ENCODE measurements around the gene DUSP5. TPM values are rescaled to one million over a fixed set of nuclear protein-coding genes. Genes with fewer than 3 reads are reported as not detected.

Gene DUSP5
- total RNA-seq, 6 donors from 2014 or later = 1.0 to 19.3 (median 10.0) TPM

GRCh38 chr10:110556969-110557601 is 59.4 kb downstream of the DUSP5 start:
- Histone ChIP-seq H3K4me1 (no peaks in the 10 kb centered on the region), H3K36me3 (no peaks in the 10 kb centered on the region), H3K27me3 (no peaks in the 10 kb centered on the region), H3K4me3 (no peak overlapping the region), H3K27ac (no peak overlapping the region), H3K9me3 (no peaks in the 10 kb centered on the region)
- DNase-seq (peak in 1 of 2 donors; percentile 32), ATAC-seq (ENCODE audit: low FRiP score in 2 of 2) (peak in 1 of 2 donors; percentile 83)
- TF ChIP-seq CTCF (IDR thresholded peaks at IDR 0.05) (peak in 5 of 6 experiments; percentile 35 to 55 (median 48)), POLR2A (IDR thresholded peaks at IDR 0.05) (no peak)
- WGBS, 2 donors = 47 to 52% methylated on average over 9 of the region's 9 CpGs

GRCh38 chr10:110558041-110558440 is 60.3 kb downstream of the DUSP5 start:
- peak in 1 of 2 donors; percentile 40 for ATAC-seq (ENCODE audit: low FRiP score in 2 of 2)
- H3K4me3 ChIP-seq = no peak overlapping the region
- H3K27me3 ChIP-seq = no peaks in the 10 kb centered on the region
- H3K27ac ChIP-seq = no peak overlapping the region
- no peaks in the 10 kb centered on the region for H3K9me3 ChIP-seq
- H3K4me1 ChIP-seq = no peaks in the 10 kb centered on the region
- DNase-seq = no peak
- no peaks in the 10 kb centered on the region for H3K36me3 ChIP-seq
- 74 to 89% methylated on average over 3 of the region's 3 CpGs for WGBS, 2 donors
- TF ChIP-seq CTCF (IDR thresholded peaks at IDR 0.05) = no peak
- no peak for TF ChIP-seq POLR2AphosphoS5 (IDR thresholded peaks at IDR 0.05)
- TF ChIP-seq POLR2A (IDR thresholded peaks at IDR 0.05) = no peak
- TF ChIP-seq EP300 (IDR thresholded peaks at IDR 0.05) = no peak

- WGBS, 2 donors = 96 to 97% methylated on average over 8 of the region's 8 CpGs
- Histone ChIP-seq H3K27ac (no peak overlapping the region), H3K9me3 (no peaks in the 10 kb centered on the region), H3K27me3 (no peaks in the 10 kb centered on the region), H3K36me3 (no peaks in the 10 kb centered on the region), H3K4me1 (no peaks in the 10 kb centered on the region), H3K4me3 (no peak overlapping the region)
- TF ChIP-seq POLR2A (IDR thresholded peaks at IDR 0.05) (no peak), POLR2AphosphoS5 (IDR thresholded peaks at IDR 0.05) (no peak), EP300 (IDR thresholded peaks at IDR 0.05) (no peak), CTCF (IDR thresholded peaks at IDR 0.05) (no peak)
- ATAC-seq (ENCODE audit: low FRiP score in 2 of 2) (no peak), DNase-seq (no peak)
Measured at GRCh38 chr10:110560012-110560411, 62.3 kb downstream of the DUSP5 start.

Other genes starting within 250 kb of the DUSP5 start
- gene SMNDC1, start 193.0 kb upstream of the DUSP5 start, total RNA-seq = 10 to 100 TPM; 13.5 to 28.2 (median 22.9) TPM
- 10 to 100 TPM; 13.7 to 45.9 (median 23.0) TPM for gene SMC3, start 69.8 kb downstream of the DUSP5 start, total RNA-seq
- 1 to 10 TPM in 3 of 6 donors, under 1 TPM in 3; 0.11 to 7.5 (median 1.5) TPM for gene RBM20, start 146.4 kb downstream of the DUSP5 start, total RNA-seq

Data from upper lobe of left lung (tissue), 6 donors.